Calu3 (cell line): ENCODE results near the gene SCEL. TPM values are rescaled to one million over a fixed set of nuclear protein-coding genes. Genes with fewer than 3 reads are reported as not detected.
"Not testable (repeated sequence)": the region's sequence is repeated elsewhere in the genome, so short reads cannot be mapped to it uniquely, and the experiment has no call there.

Experiments used
- BruUV-seq: library from RNA; stranded (reverse); fragments of 400-500 nt; replicated peaks from 2 replicates; lab custom pipeline; 2021; lab: Mats Ljungman, UMichigan
- CTCF ChIA-PET: fragments of 300-600 bp; sonication (Branson Sonifier 250); formaldehyde crosslinking; loops from one replicate; lab custom pipeline; 2022; ENCODE audit warnings: antibody characterized with exemption; lab: Charles Lee
- DNase-seq: peaks from one replicate; pipeline ENCODE4 v3.0.0; 2022
- H3K27ac Mint-ChIP-seq: one replicate; pipeline ENCODE4 v1.8.0; 2022; ENCODE audit warnings: mixed read lengths; ENCODE audit not compliant: unreplicated experiment
- H3K27me3 Mint-ChIP-seq: one replicate; pipeline ENCODE4 v1.8.0; 2022; ENCODE audit warnings: mixed read lengths; ENCODE audit not compliant: unreplicated experiment
- H3K36me3 Mint-ChIP-seq: one replicate; pipeline ENCODE4 v1.8.0; 2022; ENCODE audit warnings: mild to moderate bottlenecking, moderate library complexity, mixed read lengths; ENCODE audit not compliant: insufficient read depth, unreplicated experiment
- H3K4me1 Mint-ChIP-seq: one replicate; pipeline ENCODE4 v1.8.0; 2022; ENCODE audit warnings: mild to moderate bottlenecking, low read depth, mixed read lengths; ENCODE audit not compliant: unreplicated experiment
- H3K4me3 Mint-ChIP-seq: one replicate; pipeline ENCODE4 v1.8.0; 2022; ENCODE audit warnings: mild to moderate bottlenecking, low read depth, moderate library complexity, mixed read lengths; ENCODE audit not compliant: unreplicated experiment
- H3K9me3 Mint-ChIP-seq: one replicate; pipeline ENCODE4 v1.8.0; 2022; ENCODE audit warnings: low read depth, mixed read lengths; ENCODE audit not compliant: unreplicated experiment
- CTCF ChIP-seq: fragments of 200-600 bp; IDR thresholded peaks from one replicate; pipeline ENCODE4 v1.8.0; 2022; ENCODE audit warnings: antibody characterized with exemption; ENCODE audit not compliant: unreplicated experiment
- intact Hi-C: fragments of 100-400 bp; cut with micrococcal nuclease; formaldehyde crosslinking; loops from one replicate; pipeline ENCODE4 v1.10.0; 2022; ENCODE audit not compliant: unreplicated experiment
- total RNA-seq: library from RNA; stranded (reverse); gene quantifications from 2 replicates; pipeline ENCODE4 v1.2.3, GENCODE V29; 2022

The SCEL gene
- total RNA-seq, 1 experiment from 2014 or later, result 5.2 TPM

- peaks cover 10% of the 10 kb centered on the region for H3K4me1 Mint-ChIP-seq
- no peaks in the 10 kb centered on the region for H3K27me3 Mint-ChIP-seq
- no peak for DNase-seq
- H3K27ac Mint-ChIP-seq, result no peak overlapping the region
- no peaks in the 10 kb centered on the region for H3K36me3 Mint-ChIP-seq
- no TSS peak for BruUV-seq
- H3K9me3 Mint-ChIP-seq, result peaks cover 2% of the 10 kb centered on the region
- no peak overlapping the region for H3K4me3 Mint-ChIP-seq
- TF ChIP-seq CTCF, result no peak
- CTCF ChIA-PET, result no interaction called here
- intact Hi-C loops, result no loop called here
These were observed 19.1 kb upstream of the SCEL start for GRCh38 chr13:77516342-77516789.

DNA sequence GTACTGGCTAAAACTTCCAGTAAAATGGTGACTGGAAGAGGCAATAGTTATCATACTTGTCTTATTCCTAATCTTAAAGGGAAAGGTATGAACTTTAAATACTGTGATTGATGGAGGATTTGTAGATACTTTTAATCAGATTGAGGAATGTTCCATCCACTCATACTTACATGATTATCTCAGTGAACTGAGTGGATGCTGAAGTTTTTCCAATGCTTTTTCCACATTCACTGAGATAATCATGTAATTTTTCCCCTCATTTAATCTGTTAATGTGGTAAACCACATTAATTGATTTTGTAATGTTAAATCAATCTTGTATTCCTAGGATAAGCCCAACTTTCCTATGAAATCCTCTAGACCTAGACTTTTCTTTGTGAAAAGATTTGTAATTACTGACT is 17.2 kb upstream of the SCEL start:
- no peak overlapping the region for H3K4me3 Mint-ChIP-seq
- TF ChIP-seq CTCF, result no peak
- peaks cover 2% of the 10 kb centered on the region for H3K9me3 Mint-ChIP-seq
- peaks cover 13% of the 10 kb centered on the region for H3K4me1 Mint-ChIP-seq
- no peaks in the 10 kb centered on the region for H3K27me3 Mint-ChIP-seq
- no peak overlapping the region for H3K27ac Mint-ChIP-seq
- intact Hi-C loops, result no loop called here
- DNase-seq, result no peak
- no peaks in the 10 kb centered on the region for H3K36me3 Mint-ChIP-seq
- BruUV-seq, result no TSS peak
- CTCF ChIA-PET, result no interaction called here

- BruUV-seq, CTCF ChIA-PET, intact Hi-C loops, DNase-seq, H3K4me3 Mint-ChIP-seq, H3K27me3 Mint-ChIP-seq, H3K27ac Mint-ChIP-seq, H3K36me3 Mint-ChIP-seq, H3K9me3 Mint-ChIP-seq: not testable (repeated sequence)
- peaks cover 13% of the 10 kb centered on the region for H3K4me1 Mint-ChIP-seq
These were observed 16.1 kb upstream of the SCEL start for GRCh38 chr13:77519396-77519795.

DNA sequence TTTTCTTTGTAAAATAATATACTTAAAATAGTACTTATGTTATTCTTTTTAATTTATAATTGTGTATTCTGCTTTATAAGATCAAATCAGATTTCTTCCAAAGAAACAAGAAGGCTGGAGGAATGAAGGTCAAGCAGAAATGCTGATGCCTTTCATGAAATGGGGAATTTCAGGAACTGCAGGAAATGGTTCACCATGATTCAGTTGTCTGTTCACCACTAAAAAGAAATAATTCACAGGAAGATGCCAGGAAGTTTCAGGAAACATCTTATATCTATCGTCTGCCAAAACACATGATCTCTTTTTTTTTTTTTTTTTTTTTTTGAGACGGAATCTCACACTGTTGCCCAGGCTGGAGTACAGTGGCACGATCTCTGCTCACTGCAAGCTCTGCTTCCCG is 15.7 kb upstream of the SCEL start:
- TF ChIP-seq CTCF, result no peak
- H3K27ac Mint-ChIP-seq, result no peak overlapping the region
- H3K4me1 Mint-ChIP-seq, result peaks cover 13% of the 10 kb centered on the region
- no TSS peak for BruUV-seq
- no peak for DNase-seq
- no peak overlapping the region for H3K4me3 Mint-ChIP-seq
- peaks cover 2% of the 10 kb centered on the region for H3K9me3 Mint-ChIP-seq
- no peaks in the 10 kb centered on the region for H3K36me3 Mint-ChIP-seq
- H3K27me3 Mint-ChIP-seq, result no peaks in the 10 kb centered on the region
- intact Hi-C loops, result loop anchor here (5.0 kb wide), 1 partner anchor 37 kb away; no protein-coding TSS in a partner anchor
- CTCF ChIA-PET, result no interaction called here

DNA sequence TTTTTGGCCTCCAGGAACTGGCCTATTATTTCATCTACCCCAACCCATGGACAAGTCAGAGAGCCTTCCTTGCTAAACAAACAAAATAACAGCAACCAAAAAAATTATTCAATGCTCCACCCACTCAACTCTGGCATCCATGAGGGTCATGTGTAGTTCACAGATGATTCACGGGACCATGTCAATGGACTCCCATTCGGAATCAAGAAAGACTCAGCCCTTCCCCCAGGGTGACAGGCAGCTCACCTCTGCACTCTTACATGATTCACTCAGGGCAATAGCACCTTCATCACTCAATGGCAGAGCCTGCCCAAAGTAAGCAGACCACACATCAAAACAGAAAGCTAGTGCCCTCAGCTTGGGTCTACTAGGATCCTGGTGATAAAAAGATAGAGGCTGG is 14.3 kb upstream of the SCEL start:
- no peaks in the 10 kb centered on the region for H3K9me3 Mint-ChIP-seq
- CTCF ChIA-PET, result interaction anchor here (1.4 to 1.6 kb wide), 2 partner anchors 16 to 43 kb away, joined by 3 to 4 read pairs; no protein-coding TSS in a partner anchor

More for the DNA sequence above, 14.3 kb upstream of the SCEL start:
- Mint-ChIP-seq H3K36me3 (no peaks in the 10 kb centered on the region), H3K27ac (no peak overlapping the region), H3K4me1 (peaks cover 13% of the 10 kb centered on the region), H3K27me3 (no peaks in the 10 kb centered on the region), H3K4me3 (no peak overlapping the region)
- intact Hi-C loops, result loop anchor here (1.0 to 5.0 kb wide), 2 partner anchors 13 to 36 kb away; no protein-coding TSS in a partner anchor
- no TSS peak for BruUV-seq
- peak; percentile 28 for DNase-seq
- no peak for TF ChIP-seq CTCF
